Activated CD4-positive, alpha-beta T cell treated with anti-CD3 and anti-CD28 coated beads, Interleukin-2, amount 50 U/mL, for 16 hours (primary cell): Measurements from ENCODE around the gene ERCC2.

Source experiments
- DNase-seq: peaks from one replicate; pipeline ENCODE4 v3.0.0-alpha.2; 2020

ERCC2 gene

DNA sequence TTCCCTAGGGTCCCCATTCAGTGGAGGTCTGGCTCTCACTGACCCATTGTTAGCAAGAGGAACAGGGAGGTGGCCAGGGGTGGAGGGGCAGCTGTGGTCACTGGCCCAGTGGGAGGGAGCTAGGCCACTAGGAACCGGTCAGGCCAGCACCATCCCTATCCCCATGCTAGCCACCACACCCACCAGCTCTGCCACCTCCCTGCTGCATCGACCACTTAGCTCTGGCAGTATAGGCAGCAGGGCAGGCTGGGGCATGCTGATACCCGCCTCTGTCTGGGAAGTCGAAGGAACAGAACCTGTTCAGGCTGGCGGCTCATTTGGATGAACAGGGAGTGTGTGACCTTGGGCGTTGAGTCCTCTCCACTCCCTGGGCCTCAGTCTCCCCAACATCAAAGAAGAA lies 29.8 kb upstream of the ERCC2 start:
- DNase-seq = no peak

- no peak for DNase-seq
Observed at GRCh38 chr19:45395821-45396617, 25.6 kb upstream of the ERCC2 start.

DNA sequence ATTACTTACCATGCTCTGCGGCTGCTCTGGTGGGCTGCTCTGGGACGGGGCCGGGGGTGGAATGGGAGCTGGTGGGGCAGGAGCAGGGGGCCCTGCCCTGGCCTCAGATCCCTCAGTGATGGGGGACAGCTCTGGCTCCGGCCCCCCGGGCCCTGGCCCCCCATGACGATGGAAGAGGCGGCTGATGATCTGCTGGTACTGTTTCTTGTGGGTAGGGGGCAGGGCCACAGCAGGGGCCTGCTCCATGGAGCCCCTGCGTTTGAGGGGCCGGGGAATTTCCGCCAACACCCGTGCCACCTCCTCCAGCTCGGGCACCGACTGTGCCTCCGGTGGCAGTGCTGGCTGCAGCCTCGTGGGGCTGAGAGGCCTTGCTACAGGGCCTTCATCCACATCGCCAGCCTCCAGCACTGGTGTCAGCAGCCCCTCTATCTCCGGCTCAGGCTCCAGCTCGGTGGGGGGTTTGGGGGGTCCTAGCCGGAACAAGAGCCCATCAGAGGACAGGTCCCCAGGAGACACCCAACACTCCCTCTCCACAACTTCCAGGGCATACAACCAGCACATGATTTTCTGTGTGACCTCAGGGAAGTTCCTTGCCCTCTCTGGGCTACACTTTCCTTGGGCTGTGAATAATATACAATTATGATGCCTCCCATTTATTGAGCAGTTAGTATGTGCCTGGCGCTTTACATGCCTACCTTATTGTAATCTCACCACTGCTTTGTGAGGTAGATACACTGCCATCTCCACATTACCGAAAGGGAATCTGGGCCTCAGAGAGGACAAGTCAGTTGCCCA lies 21.7 kb upstream of the ERCC2 start:
- DNase-seq = no peak

DNA sequence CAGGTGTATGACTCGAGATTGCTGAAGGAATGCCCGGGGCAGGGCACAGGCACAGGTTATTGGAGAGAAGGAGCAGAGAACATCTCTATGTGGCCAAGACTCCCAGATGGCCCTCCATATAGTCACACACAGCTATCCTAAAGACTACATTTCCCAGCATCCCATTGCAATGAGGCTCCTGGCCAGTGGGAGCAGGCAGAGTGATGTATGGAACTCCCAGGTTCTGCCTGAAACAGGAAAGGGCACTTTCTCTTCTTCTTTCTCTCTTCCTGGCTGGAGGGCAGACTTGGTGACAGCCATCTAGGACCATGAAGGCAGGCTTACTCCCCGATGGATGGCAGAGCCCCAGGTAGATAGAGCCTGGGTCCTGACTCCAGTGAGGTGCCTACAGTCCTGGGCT lies 21.0 kb upstream of the ERCC2 start:
- DNase-seq = no peak

GRCh38 chr19:45385392-45386221 lies 15.2 kb upstream of the ERCC2 start:
- DNase-seq = no peak

DNA sequence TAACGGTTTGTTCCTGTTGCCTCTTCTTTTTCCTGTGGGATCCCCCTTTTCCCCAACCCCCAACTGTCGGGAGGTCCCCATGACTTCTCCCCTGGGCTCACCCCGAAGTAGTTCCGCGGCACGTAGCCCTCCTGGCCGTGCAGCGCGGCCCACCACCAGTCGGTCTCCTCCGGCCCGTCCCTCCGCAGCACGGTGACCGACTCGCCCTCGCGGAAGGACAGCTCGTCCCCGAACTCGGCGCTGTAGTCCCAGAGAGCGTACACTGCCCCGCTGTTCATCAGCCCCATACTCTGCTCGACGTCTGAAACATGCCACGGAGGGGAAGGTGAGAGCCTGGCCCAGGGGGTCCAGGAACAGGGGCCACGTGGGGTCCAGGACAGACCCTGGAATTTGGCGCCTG lies 12.1 kb upstream of the ERCC2 start:
- no peak for DNase-seq

DNA sequence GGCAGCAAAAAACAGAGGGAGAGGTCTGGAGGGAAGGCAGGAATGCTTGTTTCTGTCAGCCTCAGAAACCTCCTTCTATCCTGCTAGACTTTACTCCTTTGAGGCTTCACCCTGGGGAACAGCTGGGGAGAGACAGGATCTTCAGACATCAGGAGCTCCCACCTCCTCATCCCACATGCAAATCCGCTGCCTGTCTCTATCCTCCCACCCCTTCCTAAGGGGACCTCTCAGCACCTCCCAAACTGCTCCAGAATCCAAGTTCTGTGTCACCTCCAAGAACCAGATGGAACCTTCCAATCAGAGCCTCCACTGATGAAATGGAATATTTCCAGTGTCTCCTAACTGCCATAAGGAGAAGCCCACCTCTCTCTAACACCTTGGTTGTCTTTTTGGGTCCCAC lies 9.7 kb upstream of the ERCC2 start:
- no peak for DNase-seq

DNA sequence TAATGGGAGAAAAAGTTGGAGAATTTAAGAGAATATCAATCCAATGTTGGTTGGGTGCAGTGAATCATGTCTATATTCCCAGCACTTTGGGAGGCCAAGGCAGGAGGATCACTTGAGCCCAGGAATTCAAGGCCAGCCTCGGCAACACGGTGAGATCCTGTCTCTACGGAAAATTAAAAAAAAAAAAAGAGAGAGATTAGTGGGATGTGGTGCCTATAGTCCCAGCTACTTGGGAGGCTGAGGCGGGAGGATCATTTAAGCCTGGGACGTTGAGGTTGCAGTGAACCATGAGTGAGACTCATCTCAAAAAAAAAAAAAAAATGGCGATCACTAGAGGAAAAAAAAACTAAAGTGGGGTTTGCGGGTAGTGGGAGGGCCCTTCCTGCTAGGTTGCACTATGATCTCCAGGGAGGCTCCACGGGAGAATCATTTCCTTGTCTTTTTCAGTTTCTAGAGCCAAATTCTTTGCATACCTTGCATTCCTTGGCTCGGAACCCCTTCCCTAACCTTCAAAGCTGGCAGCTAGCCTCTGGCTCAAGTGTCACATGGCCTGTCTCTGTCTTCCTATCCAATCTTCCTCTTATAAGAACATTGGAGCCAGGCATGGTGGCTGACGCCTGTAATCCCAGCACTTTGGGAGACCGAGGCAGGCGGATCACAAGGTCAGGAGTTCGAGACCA lies 5.8 kb upstream of the ERCC2 start:
- DNase-seq = no peak

DNA sequence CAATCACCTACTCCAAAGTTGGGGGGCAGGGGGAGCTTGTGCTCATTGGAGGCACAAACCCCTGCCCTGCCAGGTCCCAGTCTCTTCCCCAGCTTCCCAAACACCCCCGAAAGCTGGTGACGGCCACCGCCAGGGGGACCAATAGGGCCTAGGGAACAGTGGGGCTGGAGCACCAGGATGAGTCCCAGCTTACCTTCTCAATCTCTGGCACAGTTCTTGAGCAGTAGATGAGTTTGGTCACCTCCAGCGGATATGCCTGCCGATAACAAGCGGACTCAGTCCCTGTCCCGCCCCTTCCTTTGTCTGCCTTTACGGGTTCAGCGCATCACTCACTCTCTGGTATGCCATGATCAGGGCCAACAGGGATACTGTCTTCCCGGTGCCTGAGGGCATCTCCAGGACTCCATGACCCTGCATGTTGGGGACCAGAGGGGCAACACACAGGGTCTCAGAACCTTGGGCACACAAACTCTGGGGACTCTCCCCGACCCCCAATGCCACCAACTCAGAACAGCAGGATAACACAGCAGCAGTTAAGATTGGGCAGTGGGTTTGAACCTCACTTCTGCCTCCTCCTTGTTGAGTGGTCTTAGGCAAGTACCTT lies 1.5 kb downstream of the ERCC2 start:
- DNase-seq = no peak

DNA sequence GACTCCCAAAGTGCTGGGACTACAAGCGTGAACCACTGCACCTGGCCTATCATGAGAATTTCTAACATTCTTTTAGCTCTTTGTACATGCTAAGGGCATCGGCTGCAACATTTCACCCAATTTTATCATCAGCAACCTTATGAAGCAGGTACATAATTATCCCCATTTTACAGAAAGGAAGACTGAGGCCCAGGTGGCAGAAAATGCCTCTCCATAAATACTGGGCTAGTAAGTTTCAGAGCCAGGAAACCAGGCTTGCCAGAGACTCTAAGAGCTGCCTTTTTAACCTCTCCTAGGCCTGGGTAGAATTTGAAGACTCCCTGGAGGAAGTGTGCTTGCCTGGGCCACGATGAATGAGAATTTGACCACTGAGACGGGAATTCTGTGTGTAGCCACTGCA lies 2.2 kb downstream of the ERCC2 start:
- DNase-seq = no peak

DNA sequence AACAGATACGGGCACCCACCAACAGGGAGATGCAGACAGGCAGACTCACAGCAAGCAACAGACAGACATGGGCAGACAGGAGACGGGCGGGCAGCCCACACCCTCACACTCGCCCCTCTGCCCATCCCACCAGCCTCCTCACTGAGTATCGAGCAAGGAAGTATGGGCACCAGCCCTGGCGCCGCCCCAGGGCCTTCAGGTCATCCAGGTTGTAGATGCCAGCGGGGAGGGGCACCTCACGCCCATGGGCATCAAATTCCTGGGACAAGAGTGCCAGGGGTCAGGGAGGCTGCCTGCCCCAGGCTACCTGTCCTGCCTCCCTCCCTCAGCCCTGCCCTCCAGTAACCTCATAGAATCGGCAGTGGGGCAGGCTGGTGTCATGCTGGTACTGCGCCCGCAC lies 5.7 kb downstream of the ERCC2 start:
- no peak for DNase-seq

- no peak for DNase-seq
Observed at GRCh38 chr19:45363861-45364459, 6.4 kb downstream of the ERCC2 start.

DNA sequence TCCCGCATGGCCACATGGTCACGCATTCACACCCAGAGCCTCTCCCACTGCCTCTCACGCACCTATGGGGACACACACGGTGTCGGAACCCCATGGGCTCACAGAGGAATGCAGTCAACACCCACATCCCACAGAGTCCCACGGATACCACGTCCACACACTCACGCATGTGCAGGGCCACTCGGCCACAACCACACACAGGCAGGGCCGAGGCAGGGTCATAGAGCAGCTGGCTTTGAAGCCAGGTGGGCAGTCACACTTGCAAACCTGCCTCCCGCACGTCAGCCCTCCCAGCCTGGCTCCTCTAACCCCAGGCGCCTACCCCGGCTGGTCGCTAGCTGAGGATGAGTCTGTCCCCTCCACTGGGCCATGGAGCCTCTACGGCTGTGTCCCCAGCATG lies 8.1 kb downstream of the ERCC2 start:
- no peak for DNase-seq

- no peak for DNase-seq
Observed at GRCh38 chr19:45361608-45362007, 8.8 kb downstream of the ERCC2 start.

GRCh38 chr19:45358213-45358792 lies 12.1 kb downstream of the ERCC2 start:
- no peak for DNase-seq

DNA sequence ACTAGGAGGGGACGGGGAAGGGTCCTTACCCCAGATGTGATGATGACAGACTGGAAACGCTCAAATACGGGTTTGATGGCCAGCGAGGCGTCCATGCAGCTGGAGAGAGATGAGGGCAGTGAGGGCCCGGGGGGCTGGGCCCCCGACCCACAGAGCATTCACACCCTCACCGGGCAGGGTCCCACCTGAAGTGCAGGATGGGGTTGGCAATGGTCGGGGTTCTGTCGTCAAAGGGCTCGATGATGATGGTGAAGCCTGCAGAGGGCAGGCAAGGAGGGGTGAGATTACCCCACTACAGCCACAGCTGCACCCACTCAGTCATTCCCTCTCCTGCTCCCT lies 13.0 kb downstream of the ERCC2 start:
- no peak for DNase-seq

- DNase-seq = no peak
Observed at GRCh38 chr19:45356760-45357444, 13.5 kb downstream of the ERCC2 start.

DNA sequence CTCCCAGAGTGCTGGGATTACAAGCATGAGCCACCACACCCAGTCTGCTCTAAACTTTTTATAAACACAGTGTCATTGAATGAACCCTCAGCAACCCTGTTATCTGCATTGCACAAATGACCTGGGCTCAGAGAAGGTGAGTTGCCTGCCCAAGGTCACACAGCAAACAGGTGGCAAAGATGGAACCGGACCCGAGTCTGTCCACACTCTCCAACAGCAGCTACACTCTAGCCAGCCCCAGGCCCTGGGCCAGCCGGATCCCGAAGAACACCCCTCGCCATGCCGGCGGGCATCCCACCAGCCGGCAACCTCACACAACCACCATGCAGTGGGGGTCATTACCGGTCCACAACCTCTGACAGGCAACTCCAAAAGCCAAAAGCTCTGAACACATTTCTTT lies 14.5 kb downstream of the ERCC2 start:
- no peak for DNase-seq

DNA sequence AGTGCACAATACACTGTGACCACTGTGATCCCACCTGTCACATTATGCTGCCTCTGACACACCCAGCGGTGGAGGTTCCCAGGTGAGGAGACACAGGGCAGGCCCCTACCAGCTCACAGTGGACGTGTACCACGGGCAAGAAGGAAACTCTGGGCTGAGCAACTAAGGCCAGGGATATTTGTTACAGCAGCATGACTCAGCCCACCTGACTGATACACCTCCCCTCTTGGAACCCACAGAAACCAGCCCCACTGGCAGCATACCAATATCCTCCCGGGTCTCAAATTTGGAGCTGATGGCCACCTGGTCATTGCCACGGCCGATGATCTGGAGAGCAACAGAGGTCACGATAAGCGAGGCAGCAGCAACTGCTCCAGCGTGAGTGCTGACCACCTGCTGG lies 15.0 kb downstream of the ERCC2 start:
- no peak for DNase-seq

GRCh38 chr19:45354241-45354842 lies 16.0 kb downstream of the ERCC2 start:
- no peak for DNase-seq
